Stimulated activated CD4-positive, alpha-beta T cell treated with anti-CD3 and anti-CD28 coated beads, Interleukin-2, amount 100 ng/mL, for 4 hours (primary cell): ENCODE results near the gene SFXN2.
"Not testable (repeated sequence)": the region's sequence is repeated elsewhere in the genome, so short reads cannot be mapped to it uniquely, and the experiment has no call there.

Source experiments
- DNase-seq: peaks from one replicate; pipeline ENCODE4 v3.0.0-alpha.2; 2020; ENCODE audit warnings: low read depth

SFXN2 gene

DNA sequence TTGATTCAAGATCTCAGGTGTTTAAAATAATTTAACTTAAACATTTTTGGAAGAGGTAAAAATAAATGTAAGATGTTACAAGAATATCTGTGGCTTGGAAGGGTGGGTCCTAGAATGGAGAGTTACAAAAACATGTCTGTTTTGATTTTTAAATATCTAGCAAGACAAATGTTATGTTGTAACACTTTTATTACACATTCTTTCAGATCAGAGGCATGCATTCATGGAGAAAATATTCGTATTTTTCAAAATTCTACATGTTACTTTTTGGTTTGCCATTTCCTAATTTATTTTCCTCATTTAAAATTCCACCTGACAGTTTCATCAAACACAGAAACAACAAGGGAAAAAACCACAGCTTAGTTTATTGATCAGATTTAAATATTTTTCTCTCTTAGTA is 39.3 kb downstream of the SFXN2 start:
- no peak for DNase-seq

DNA sequence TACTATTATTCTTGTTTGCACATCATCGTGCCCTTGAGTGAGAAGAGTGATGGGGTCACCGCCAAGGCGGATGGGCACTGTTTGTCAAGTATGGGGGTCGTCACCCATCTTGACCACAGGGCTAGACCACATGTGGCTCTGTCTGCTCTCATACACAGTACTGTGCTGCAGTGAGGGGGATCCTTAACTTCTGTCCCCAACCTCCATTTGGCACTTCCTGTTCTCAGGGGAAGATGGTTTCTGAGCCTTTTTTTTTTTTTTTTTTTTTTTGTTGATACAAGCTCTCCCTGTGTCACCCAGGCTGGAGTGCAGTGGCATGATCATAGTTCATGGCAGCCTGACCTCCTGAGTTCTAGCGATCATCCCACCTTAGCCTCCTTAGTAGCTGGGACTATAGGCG is 42.9 kb downstream of the SFXN2 start:
- no peak for DNase-seq

DNA sequence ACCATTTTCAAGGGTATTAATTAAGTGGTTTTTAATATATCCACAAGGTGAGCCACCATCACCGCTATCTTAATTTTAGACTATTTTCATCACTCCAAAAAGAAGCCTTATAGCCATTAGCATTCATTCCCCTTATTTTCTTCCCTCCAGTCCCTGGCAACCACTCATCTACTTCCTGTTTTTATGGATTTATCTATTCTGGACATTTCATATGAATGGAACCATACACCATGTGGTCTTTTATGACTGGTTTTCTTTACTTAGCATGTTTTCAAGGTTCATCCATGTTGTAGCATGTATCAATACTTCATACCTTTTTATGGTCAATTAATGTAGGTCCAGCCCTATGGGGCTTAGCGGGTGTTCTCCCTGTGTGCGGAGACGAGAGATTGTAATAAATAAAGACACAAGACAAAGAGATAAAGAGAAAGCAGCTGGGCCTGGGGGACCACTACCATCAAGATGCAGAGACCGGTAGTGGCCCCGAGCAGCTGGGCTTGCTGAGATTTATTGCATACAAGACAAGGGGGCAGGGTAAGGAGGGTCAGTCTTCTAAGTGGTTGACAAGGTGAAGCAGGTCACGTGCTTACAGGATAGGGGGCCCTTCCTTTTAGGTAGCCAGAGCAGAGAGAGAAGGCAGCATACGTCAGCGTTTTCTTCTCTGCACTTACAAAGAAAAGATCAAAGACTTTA is 44.0 kb downstream of the SFXN2 start:
- DNase-seq: no peak

DNA sequence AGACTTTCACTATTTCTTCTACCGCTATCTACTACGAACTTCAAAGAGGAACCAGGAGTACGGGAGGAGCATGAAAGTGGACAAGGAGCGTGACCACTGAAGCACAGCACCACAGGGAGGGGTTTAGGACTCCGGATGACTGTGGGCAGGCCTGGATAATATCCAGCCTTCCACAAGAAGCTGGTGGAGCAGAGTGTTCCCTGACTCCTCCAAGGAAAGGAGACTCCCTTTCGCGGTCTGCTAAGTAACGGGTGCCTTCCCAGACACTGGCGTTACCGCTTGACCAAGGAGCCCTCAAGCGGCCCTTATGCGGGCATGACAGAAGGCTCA is 44.5 kb downstream of the SFXN2 start:
- DNase-seq: not testable (repeated sequence)

DNA sequence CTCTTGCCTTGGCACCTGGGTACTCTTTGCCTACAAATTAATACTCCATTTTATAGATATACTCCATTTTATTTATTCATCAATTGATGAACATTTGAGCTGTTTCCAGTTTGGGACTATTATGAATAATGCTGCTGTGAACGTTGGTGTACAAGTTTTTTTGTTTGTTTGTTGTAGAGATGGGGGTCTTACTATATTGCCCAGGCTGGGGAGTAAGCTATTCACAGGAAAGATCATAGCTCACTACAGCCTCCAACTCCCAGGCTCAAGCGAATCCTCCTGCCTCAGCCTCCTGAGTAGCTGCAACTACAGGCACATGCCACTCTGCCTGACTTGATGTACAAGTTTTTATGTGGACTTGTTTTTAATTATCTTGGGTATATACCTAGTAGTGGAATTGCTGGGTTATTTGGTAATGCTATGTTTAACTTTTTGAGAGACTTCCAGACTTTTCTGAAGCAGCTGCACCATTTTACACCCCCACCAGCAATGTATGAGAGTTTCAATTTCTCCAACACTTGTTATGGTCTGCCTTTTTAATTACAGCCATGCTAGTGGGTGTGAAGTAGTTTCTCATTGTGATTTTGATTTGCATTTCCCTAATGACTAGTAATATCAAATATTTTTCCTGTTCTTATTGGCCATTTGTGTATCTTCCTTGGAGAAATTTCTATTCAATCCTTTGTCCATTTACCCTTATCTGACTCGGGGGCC is 45.2 kb downstream of the SFXN2 start:
- DNase-seq: no peak

DNA sequence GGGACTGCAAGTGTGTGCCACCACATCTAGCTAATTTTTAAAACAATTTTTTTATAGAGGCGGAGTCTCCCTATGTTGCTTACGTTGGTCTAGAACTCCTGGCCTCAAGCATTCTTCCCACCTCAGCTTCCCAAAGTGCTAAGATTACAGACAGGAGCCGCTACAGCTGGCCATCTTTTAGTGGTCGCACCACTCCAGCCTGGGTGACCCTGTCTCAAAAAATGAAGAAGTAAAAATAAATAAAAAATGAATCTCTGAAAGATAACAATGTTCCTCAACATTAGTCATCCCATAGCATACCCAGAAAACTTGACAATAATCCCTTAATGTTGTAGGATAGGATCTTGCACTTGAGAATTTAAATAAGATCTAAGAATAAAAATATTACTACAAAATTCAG is 47.5 kb downstream of the SFXN2 start:
- DNase-seq: no peak

DNA sequence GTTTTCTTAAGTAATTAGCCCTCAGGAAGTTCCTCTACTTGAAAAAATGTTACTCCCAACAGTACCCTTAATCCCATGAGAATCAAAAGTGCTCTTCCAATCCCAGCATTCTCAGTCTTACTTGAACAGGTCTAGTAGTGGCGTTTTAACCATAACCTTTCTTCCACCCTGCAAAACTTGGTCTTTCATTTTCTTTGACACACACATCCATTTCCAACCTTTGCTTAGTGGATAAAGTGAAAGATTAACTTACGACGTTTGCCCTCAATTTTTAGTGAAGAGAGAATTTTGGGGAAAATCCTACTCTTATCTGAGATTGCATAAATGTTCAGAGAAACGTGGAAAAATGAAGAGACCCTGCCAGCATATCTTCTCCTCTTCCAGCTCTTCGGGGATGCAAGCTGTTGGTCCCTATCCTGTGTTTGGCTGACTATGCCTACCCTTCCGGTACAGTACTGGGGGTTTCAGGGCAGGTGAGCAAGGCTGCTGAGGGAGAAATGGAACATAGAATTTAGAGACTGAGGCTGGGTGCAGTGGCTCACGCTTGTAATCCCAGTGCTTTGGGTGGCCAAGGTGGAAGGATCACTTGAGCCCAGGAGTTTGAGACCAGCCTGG is 48.1 kb downstream of the SFXN2 start:
- no peak for DNase-seq

DNA sequence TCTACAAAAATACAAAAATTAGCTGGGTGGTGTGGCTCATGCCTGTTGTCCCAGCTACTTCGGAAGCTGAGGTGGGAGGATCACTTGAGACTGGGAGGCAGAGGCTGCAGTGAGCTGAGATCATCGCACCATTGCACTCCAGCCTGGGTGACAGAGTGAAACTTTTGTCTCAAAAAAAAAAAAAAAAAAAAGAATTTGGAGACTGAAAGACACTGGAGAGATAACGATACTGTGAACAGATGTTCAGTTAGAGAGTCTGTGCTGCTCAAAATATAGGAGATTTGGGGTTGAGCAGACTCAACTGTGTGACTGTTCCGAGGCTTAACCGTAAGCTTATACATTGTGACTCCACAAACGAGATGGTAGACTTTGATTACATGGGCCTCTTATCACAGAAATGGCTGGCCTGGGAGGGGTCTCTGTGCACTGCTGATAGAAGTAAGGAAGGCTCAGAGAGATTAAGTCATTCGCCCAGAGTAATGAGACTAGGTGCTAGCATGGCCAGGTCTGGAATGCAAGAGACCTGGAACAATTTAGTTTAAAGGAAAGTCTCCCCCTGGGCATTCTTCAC is 48.7 kb downstream of the SFXN2 start:
- no peak for DNase-seq

DNA sequence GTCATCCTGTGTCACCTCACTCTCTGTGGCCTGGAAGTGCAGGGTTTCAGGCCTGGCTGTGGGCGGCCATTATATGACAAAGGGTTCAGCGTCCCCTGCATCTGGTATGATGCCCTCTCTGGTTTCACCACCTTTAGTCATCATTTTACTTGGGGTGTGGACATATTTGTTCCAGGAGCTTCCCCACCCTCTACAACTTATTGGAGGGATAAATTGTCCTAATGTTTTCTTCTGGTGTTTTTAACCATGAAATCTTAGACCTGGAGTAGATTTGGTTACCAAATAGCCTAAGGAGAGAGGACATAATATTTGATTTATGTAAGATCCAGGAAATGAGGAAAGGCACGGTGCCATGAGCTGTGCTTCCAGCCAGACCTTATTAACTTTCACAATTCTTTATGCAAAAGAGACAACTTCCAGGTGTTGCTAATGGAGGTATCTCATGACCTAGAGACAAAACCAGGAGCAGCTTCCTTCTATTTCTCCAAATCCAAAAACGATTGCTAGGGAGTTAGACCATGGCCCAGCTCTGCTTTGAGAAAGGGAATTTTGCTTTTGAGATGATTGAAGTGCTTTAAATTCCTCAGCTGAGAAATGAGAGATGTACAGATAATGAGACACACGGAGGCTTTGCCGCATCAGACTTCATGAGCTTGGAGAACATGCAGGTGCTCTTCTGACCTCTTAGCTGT is 50.2 kb downstream of the SFXN2 start:
- no peak for DNase-seq

DNA sequence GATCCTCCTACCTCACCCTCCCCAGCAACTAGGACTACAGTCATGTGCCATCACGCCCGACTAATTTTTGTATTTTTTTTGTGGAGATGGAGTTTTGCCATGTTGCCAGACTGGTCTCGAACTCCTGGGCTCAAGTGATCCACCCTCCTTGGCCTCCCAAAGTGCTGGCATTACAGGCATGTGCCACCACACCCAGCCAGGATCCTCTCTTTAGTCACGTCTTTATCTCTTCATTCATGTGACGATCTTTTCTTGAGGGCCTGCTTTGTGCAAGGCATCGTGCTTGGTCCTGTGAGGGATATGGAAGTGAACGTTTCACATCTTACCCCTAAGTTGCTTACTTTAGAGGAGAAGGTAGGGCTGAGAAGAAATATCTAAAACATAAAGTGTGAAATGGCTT is 50.9 kb downstream of the SFXN2 start:
- no peak for DNase-seq

DNA sequence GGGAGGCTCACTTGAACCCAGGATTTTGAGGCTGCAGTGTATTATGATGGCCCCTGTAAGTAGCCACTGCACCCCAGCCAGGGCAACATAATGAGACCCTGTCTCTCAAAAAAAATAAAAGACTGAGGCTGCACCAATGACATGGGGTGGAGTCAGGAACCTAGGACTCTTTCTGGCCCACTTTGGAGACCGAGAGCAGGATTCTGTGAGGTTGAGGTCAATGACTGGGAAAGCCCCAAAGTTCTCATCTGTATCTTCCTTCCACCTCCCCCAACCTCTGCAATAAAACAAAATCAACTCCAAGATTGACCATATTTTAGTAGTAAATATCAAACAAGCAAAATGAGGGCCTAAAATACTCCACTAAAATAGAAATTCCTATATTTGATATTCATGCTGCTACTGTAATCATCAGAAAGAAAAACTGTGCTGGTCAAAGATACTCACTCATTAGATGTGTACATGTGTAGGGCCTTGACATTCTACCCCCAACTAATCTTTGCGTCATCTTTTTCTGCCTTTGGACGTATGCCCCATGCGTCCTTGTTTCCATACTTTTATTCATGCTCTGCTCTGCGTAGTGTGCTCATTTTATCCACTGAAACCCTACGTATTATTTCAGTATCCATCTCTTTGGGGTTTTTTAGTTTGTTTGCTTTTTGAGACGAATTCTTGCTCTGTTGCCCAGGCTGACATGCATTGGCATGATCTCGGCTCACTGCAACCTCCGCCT is 53.2 kb downstream of the SFXN2 start:
- no peak for DNase-seq

DNA sequence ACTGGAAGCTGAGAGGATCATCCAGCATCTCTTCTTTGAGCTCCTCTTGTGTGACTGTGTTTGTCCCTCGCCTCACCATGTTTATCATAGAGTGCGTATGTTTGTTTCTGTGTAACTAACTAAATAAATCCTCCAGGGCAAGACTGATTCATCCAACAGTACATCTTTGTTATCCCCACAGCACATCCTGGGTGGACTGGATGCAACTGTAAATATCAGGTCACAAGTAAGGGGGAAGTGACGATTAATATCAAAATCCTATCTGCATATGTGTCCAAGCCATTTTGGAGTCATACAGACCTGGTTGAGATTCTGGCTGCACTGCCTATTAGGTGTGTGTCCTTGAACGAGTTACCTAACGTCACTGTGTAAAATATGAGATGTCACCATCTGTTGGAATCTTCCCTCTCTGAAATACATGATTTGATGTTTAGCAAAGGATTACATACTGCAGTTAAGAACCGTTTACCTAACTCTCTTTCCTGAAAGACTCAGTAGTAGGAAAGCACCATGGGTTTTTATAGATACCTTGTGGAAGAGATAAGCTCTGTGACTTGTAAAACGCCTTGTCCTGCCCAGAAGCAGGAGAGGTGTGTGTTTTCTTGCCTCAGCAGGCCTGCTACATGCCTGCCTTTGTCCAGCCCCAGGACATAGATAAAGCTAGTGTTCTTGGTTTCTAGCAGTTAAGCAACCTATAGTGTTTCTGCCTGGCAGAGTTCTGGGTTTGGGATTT is 55.1 kb downstream of the SFXN2 start:
- no peak for DNase-seq

DNA sequence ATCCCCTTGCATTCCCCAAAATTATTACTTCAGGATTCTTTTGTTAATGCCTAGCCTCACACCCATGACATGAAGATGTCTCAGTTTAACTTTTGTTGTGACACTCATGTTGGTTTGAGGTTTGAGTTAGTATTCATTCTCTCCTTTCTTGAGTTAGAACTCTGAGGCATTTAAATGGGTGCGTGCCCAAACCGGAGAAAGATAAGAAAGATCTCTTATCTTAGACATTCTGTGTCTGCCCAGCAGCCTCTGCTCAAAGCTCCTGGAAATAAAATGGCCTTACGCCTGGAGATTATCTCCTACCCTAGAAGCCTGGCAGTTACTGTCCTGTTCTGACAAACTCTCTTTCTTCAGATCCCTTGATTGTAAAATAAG is 55.7 kb downstream of the SFXN2 start:
- no peak for DNase-seq

DNA sequence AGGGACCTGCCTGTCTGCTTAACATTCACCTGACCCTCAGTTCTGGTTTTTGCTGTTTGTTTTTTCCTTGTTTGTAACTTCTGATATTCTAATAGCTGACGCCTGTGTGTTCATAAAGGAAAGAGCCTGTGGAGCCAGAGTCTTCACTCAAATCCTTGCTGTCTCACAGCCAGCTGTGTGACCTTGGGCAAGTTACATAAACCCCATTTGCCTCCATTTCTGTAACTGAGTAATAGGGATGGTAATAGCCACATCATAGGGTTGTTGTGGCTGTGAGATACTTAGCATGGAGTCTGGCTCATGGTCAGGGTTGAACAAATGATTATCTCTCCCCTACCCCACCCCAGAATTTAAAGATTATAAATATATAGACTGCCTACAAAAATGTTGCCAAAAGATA is 56.4 kb downstream of the SFXN2 start:
- DNase-seq: no peak

DNA sequence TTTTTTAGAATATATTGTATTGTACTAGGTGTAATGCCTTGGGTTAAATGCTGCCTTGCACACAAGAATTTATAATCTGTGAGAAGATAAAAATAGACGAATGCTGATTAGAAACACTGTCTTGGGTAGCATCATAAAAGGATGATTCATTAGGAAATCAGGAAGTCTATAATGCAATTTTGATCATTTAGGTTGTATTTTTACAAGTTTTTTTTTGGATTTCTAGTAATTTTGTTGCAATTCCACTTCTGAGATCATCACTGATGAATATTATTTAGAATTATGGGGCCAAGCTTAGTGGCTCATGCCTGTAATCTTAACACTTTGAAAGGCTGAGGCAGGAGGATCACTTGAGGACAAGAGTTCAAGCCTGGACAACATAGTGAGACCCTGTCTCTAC is 58.9 kb downstream of the SFXN2 start:
- DNase-seq: no peak

DNA sequence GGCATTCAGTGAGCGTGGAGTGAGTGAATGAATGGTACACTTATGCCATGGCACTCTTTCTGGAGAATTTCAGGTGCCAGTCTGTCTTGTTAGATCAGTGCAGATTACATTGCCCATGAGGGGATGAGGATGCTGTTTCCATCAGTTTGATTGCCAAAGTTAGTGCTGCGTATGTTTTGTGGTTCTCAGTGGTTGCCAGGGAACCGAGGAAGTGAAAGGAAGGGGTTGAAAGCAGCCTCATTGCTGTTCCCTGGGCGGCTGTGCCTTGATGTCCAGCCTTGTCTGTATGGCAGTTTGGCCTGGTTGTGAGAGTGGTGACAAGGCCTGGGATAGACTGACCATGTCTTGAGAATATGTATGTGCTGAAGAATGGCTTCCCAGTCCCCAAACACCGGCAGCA is 59.5 kb downstream of the SFXN2 start:
- no peak for DNase-seq

DNA sequence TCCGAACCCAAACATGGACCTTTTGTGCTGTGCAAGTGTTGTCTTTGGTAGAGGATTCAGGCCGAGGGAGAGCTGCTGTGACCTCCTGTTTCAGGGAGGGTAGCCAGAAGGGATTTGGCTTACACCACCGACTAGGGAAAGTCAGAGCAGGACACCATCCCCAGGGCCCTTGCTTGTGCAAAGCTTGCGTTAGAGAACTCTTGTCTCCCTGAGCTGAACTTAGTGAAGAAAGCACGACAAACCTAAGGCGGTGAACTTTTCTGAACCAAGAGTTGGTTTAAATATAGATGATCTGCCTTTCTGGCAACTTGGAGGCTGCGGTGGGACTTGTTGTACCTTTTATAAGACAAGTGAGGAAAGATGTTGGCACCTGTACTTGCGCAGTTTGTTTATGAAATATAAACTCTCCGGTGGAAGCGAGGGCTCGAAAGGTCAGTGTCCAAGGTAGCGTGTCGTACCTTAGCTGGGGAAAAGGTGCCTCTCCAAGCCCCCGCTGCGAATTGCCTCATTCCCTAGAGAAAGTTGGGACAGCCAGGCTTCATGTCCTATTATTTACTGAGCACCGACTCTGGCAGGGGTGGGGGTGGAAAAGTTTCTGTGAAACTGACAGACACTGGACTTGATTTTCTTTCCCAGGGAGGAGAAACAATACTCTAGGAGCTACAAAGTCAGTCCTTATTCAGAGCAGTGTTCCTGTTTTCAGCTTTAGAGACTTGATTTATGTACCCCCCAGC is 60.9 kb downstream of the SFXN2 start:
- DNase-seq: no peak

DNA sequence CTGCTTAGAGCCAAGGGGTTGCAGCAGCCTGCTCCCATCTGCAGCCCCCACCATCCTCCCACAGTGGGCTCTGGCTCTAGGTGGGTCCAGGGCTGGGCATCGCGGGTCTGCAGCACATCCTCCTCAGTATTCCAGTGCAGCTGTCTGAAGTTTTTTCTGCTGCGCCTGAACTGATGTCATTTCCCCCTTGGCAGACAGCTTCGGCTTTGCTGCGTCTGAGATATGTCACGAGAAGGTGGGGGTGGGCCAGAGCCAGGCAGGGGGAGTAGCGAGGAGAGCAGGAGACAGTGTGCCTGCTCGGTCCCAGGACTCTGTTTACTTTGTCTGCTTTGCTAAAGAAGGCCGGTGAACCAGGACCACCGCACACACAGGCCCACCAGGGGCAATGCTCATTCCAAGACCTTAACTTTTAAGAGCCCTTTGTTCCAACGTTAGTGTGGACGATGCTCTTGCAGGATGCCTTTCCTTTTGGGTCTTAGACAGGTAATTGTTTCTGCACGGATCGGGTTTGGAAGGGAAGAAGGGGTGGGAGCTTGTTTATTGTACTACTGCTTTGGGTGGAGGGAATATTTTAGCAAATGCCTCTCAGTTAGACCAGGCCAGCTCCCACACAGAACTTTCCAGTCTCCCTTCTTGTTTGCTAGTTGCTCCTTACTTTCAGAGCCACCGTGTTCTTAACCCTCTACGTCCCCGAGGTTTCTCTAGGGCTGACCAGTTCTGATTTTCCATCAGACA is 61.7 kb downstream of the SFXN2 start:
- no peak for DNase-seq

DNA sequence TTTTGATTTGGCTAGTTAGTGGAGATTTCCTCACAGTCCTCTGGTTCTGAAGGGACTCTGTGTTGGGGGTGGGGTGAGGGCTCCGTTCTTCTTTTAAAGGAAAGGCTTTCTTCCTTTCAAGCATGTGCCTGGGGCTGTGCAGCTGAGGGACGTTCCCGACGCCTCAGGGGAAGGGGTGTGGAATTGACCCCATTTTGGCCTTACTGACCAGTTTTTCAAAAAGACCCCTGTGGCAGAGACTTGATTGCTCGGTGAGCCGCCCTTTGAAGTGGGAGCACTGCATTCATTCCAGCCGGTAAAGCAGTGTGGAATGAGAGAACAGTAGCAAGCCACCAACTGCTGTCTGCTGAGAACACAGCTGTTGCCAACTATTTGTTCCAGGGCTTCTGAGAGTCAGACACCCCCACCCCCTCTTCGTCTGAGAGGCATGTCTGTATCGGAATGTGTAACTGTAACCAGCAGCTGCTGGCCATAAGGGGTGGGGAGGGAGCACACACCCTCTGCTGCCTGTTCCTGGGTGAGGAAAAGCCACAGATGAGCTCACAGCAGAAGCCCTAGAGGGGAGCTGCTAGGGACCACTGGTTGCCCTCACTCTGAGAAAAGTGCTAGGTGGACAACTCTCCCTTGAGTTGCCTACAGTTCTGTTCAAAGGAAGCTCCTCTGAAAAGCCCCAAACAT is 62.5 kb downstream of the SFXN2 start:
- DNase-seq: no peak
